SJSA1 (cell line): ENCODE results near the gene USP21. TPM values are rescaled to one million over a fixed set of nuclear protein-coding genes. Genes with fewer than 3 reads are reported as not detected.

Experiments
- DNase-seq, 2 experiments: peaks; one replicate each; pipeline ENCODE4 v3.0.0-alpha.2; 2015 to 2020; ENCODE audit warnings: low spot score in 2 of 2, low read depth in 1 of 2
- H3K27ac ChIP-seq: fragments of 250-450 bp; sonication (Bioruptor Pico); 2 replicates; pipeline ENCODE4 v1.5.1; 2020; ENCODE audit warnings: mild to moderate bottlenecking, moderate library complexity
- H3K27me3 ChIP-seq: fragments of 250-450 bp; sonication (Bioruptor Pico); replicated peaks from 2 replicates; pipeline ENCODE4 v1.5.1; 2020; ENCODE audit warnings: mild to moderate bottlenecking, moderate library complexity
- H3K36me3 ChIP-seq: fragments of 250-450 bp; sonication (Bioruptor Pico); 2 replicates; pipeline ENCODE4 v1.5.1; 2020; ENCODE audit warnings: mild to moderate bottlenecking
- H3K4me1 ChIP-seq: fragments of 250-450 bp; sonication (Bioruptor Pico); replicated peaks from 2 replicates; pipeline ENCODE4 v1.6.1; 2021; ENCODE audit warnings: mild to moderate bottlenecking
- H3K4me3 ChIP-seq: fragments of 250-450 bp; sonication (Bioruptor Pico); 2 replicates; pipeline ENCODE4 v1.5.1; 2020; ENCODE audit warnings: mild to moderate bottlenecking
- H3K9me3 ChIP-seq: fragments of 250-450 bp; sonication (Bioruptor Pico); replicated peaks from 2 replicates; pipeline ENCODE4 v1.5.1; 2020; ENCODE audit warnings: mild to moderate bottlenecking
- total RNA-seq: library from RNA; depleted of rRNA; stranded (reverse); fragments of >200 nt; shearing (Covaris generic); gene quantifications from 2 replicates; pipeline ENCODE4 v1.2.3, GENCODE V29; 2014

The USP21 gene
- total RNA-seq, 1 experiment from 2014 or later, result 4.8 TPM

GRCh38 chr1:161182214-161182613 is 22.9 kb downstream of the USP21 start:
- H3K27me3 ChIP-seq, result no peaks in the 10 kb centered on the region
- peak in 1 of 2 experiments; percentile 22 for DNase-seq
- peak overlapping the region; percentile 46 for H3K27ac ChIP-seq
- peaks cover under 1% of the 10 kb centered on the region; the same call in 1 of the 2 replicates for H3K36me3 ChIP-seq
- H3K4me3 ChIP-seq, result no peak overlapping the region
- no peaks in the 10 kb centered on the region for H3K9me3 ChIP-seq
- peaks cover 17% of the 10 kb centered on the region for H3K4me1 ChIP-seq

DNA sequence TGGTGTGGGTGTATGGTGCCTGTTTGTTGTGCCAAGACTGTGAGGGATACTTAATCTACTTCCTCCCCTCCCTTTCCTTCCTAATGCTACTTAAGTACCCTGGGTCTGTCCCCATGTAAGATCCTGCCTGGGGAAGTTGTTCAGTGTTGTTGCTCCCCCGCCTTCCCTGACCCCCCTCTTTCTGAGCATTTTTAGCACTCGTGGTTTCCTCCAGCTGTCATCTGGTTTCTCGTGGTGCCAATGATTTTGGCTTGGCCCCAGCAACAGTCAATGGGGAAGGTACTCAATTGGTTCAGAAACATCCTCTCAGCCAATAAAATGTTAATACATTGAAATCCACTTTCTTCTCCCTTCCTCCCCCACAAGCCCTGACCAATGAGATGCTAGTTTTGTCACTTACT is 26.0 kb downstream of the USP21 start:
- H3K27ac ChIP-seq, result no peak overlapping the region
- no peaks in the 10 kb centered on the region for H3K27me3 ChIP-seq
- no peaks in the 10 kb centered on the region for H3K36me3 ChIP-seq
- H3K9me3 ChIP-seq, result no peaks in the 10 kb centered on the region
- H3K4me1 ChIP-seq, result peaks cover 11% of the 10 kb centered on the region
- DNase-seq, result no peak
- H3K4me3 ChIP-seq, result no peak overlapping the region

DNA sequence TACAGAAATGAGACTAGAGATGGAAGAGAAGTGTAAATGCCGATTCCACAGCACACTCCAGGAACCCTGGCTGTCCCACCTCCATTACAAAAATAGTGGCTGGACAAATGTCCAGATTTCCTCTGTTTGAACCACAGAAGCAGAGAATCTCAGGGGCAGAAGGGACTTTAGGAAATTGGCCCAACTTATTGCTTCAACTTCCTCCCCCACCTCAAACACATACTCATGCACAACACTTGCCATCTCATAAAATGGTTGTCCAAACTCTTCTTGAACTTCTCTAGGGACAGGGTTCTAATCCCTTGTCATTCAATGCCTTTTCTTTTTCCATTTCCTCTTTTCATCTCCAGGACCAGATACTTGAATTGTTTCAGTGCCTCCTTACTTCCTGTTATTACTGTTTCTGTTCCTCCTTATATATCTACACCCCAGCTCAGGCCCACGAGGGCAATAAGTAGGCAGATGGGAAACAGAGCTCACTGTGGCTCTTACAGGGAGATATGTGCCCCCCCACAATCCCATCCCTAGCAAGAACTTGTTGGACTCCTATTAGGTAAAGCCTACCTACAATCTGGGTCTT is 26.5 kb downstream of the USP21 start:
- Histone ChIP-seq H3K36me3 (no peaks in the 10 kb centered on the region), H3K27me3 (no peaks in the 10 kb centered on the region), H3K4me3 (no peak overlapping the region), H3K27ac (no peak overlapping the region), H3K4me1 (peaks cover 11% of the 10 kb centered on the region), H3K9me3 (no peaks in the 10 kb centered on the region)
- DNase-seq, result no peak

DNA sequence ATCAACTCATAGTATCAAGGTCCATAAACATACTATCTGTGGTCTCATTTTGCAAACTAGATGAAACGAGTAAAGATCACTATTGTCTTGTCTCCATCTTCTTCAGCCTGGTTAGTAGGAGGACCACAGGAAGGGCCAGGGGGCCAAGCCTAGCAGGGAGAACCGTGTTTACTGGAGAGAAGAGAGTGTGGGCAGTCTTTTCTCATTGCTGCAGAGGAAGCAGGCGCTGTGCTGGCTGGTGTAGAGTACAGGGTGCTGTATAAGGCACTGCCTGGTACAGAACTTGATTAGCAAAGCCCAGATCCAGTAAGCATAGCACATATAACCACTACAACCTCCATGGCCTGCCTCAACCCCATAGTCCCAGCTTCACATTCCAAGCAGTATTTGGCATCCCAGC is 28.0 kb downstream of the USP21 start:
- Histone ChIP-seq H3K4me1 (peaks cover 5% of the 10 kb centered on the region), H3K9me3 (no peaks in the 10 kb centered on the region), H3K27ac (no peak overlapping the region), H3K4me3 (no peak overlapping the region), H3K27me3 (no peaks in the 10 kb centered on the region), H3K36me3 (no peaks in the 10 kb centered on the region)
- no peak for DNase-seq

DNA sequence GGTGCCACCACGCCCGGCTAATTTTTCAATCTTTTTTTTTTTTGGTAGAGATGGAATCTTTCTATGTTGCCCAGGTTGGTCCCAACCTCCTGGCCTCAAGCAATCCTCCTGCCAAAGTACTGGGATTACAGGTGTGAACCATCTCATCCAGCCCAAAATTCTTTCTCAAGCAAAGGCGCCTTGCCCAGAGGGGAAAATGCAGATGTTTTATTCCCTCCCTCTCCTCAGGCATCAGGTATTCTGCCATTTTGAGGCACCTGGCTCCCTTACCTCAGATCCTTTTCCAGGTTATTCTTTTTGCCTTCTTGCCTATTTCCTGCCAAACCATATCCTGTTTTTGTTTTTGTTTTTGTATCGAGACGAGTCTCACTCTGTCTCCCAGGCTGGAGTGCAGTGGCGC is 29.1 kb downstream of the USP21 start:
- H3K4me1 ChIP-seq, result no peaks in the 10 kb centered on the region
- H3K27me3 ChIP-seq, result no peaks in the 10 kb centered on the region
- no peak overlapping the region for H3K27ac ChIP-seq
- no peak for DNase-seq
- H3K4me3 ChIP-seq, result no peak overlapping the region
- H3K9me3 ChIP-seq, result no peaks in the 10 kb centered on the region
- H3K36me3 ChIP-seq, result no peaks in the 10 kb centered on the region

- Histone ChIP-seq H3K4me3 (no peak overlapping the region), H3K9me3 (no peaks in the 10 kb centered on the region), H3K27me3 (no peaks in the 10 kb centered on the region), H3K36me3 (no peaks in the 10 kb centered on the region), H3K27ac (no peak overlapping the region), H3K4me1 (no peaks in the 10 kb centered on the region)
- no peak for DNase-seq
These were observed 29.7 kb downstream of the USP21 start for GRCh38 chr1:161189036-161189435.

- Histone ChIP-seq H3K27ac (no peak overlapping the region), H3K27me3 (no peaks in the 10 kb centered on the region), H3K4me3 (no peak overlapping the region), H3K4me1 (no peaks in the 10 kb centered on the region), H3K9me3 (no peaks in the 10 kb centered on the region), H3K36me3 (no peaks in the 10 kb centered on the region)
- no peak for DNase-seq
These were observed 31.7 kb downstream of the USP21 start for GRCh38 chr1:161190962-161191521.

DNA sequence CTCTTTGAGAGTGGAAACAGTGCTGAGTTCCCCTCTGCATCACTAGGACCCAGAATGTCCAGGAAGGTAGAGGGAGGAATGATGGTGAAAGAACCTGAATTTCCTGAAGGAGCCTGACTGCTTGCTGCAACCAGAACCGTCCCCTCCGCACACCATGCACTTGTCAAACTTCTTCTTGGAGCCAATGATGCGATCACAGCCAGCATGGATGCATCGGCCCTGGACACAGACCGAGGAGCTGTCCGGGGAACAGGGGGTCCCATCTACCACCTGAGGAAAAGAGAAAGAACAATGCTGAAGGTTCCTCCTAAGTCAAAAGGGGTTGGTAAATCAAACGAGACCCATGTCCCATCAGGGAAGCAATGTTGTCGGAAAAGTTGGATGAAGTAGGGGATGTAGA is 32.7 kb downstream of the USP21 start:
- no peaks in the 10 kb centered on the region for H3K36me3 ChIP-seq
- no peak for DNase-seq

DNA sequence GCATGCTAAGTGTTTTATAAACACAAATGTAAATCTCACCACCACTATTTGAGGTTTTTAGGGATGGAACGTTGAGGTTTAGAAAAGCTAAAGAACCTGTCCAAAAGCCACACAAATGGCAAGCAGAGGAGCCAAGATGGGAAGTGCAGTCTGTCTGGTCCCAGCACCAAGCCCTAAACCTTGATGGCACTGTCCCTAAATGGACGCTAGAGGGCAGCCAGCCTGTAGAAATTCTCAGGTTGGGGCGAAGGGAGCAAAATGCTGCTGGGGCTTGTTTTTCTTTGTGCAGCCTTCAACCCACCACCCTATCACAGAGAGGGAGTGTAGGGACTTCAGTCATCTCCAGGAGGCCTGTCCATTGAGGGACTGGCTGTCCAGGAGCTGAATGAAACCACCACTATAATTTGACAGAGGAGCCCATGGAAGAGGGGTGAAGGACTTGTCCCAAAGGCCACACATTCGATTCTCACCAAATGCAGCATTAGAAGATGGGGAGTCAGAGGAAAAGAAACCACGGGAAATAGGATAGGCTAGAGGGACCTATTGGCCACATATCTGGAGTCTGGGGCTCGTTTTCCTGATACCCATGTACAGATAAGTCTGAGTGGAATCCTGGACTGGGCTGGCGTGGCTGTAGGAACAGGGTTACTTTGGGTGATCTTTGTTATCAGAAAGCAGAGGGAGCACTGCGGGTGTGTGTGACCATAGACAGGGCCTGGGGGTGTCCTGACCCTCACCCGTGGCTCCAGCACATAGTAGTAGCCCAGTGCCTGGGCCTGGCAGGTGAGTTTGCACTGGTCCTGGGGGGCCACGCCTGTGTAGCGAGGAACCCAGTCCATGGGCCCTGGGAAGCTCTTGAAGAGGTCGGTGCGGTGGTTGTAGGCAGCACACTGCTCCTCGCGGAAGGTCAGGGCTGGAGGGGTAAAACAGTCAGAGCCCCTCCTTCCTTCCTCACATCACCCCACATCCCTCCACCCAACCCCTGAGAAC is 33.5 kb downstream of the USP21 start:
- no peaks in the 10 kb centered on the region for H3K27me3 ChIP-seq
- H3K9me3 ChIP-seq, result no peaks in the 10 kb centered on the region
- H3K4me1 ChIP-seq, result no peaks in the 10 kb centered on the region
- no peaks in the 10 kb centered on the region for H3K36me3 ChIP-seq
- H3K4me3 ChIP-seq, result no peak overlapping the region
- no peak overlapping the region for H3K27ac ChIP-seq
- peak in 1 of 2 experiments; percentile 42 for DNase-seq

More for the DNA sequence above, 32.7 kb downstream of the USP21 start:
- H3K27me3 ChIP-seq, result no peaks in the 10 kb centered on the region
- no peak overlapping the region for H3K4me3 ChIP-seq
- H3K27ac ChIP-seq, result no peak overlapping the region
- H3K9me3 ChIP-seq, result no peaks in the 10 kb centered on the region
- H3K4me1 ChIP-seq, result no peaks in the 10 kb centered on the region

DNA sequence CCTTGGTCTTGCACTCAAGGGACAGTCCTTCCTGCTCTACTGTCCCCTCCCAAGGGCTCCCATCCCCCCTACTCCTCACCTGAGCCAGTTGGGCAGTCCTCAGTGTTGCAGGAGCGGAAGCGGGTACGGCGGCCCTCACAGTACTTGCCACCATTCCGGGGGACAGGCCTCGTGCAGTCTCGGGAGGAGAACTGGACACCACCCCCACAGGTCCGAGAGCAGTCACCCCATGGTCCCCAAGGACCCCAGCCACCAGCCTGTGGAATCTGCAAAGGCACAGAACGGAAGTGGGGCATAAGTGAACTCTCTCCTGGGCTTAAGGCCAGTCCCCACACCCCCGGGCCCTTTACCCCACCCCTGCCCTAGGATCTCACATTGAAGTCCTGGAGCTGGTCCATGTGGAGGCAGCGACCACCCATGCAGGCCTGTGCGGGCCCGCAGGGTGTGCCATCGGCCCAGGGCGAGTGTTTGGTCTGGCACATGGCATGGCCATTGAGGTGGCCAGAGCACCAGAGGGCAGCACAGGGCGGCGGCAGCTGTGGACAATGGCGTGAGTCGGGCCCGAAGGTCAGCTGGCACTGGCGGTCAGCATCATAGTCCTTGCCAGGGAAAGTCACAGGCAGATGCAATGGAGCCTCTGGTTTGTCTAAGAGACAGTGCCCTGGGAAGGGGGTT is 34.4 kb downstream of the USP21 start:
- H3K4me1 ChIP-seq, result 0 out of 2 replicates have a peak, but pooled peaks cover 4% of the 10 kb centered on the region
- H3K27ac ChIP-seq, result no peak overlapping the region
- DNase-seq, result no peak
- H3K4me3 ChIP-seq, result no peak overlapping the region
- H3K36me3 ChIP-seq, result no peaks in the 10 kb centered on the region
- no peaks in the 10 kb centered on the region for H3K9me3 ChIP-seq
- H3K27me3 ChIP-seq, result no peaks in the 10 kb centered on the region

DNA sequence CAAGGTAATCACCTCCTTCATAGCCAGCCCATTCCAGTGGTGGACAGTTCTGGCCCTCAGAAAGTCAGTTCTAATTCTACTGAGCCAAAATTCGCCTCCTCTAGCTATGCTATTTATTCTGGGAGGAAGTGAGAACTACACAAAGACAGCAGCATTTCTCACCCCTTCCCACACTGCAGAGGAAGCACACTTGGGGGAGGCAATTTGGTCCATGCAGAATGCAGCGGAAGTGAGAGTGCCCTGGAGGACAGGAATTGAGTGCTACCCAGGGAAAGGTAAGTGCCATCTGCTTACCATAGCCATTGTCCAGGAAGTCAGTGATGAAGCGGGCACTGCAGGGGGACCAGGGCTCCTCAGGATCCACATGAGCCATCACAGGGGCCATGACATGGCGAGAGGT is 35.9 kb downstream of the USP21 start:
- H3K27me3 ChIP-seq, result no peaks in the 10 kb centered on the region
- H3K4me3 ChIP-seq, result no peak overlapping the region
- no peaks in the 10 kb centered on the region for H3K36me3 ChIP-seq
- no peak for DNase-seq
- H3K4me1 ChIP-seq, result 0 out of 2 replicates have a peak, but pooled peaks cover 4% of the 10 kb centered on the region
- no peak overlapping the region for H3K27ac ChIP-seq
- H3K9me3 ChIP-seq, result no peaks in the 10 kb centered on the region

GRCh38 chr1:161196111-161196510 is 36.8 kb downstream of the USP21 start:
- Histone ChIP-seq H3K36me3 (no peaks in the 10 kb centered on the region), H3K9me3 (no peaks in the 10 kb centered on the region), H3K4me3 (no peak overlapping the region), H3K27ac (no peak overlapping the region), H3K4me1 (peaks cover 11% of the 10 kb centered on the region), H3K27me3 (no peaks in the 10 kb centered on the region)
- DNase-seq, result no peak

- H3K27ac ChIP-seq, result no peak overlapping the region
- no peak overlapping the region for H3K4me3 ChIP-seq
- no peaks in the 10 kb centered on the region for H3K9me3 ChIP-seq
- DNase-seq, result no peak
- H3K36me3 ChIP-seq, result no peaks in the 10 kb centered on the region
- H3K27me3 ChIP-seq, result no peaks in the 10 kb centered on the region
- peaks cover 18% of the 10 kb centered on the region for H3K4me1 ChIP-seq
These were observed 37.5 kb downstream of the USP21 start for GRCh38 chr1:161196521-161197451.
